Measurements from ENCODE around the gene MNX1. TPM values are rescaled to one million over a fixed set of nuclear protein-coding genes. Genes with fewer than 3 reads are reported as not detected.

MNX1 gene
- total and polyA plus RNA-seq, 2 donors (not counting 1 experiment from before 2014, with no cell fraction given) = not detected

DNA sequence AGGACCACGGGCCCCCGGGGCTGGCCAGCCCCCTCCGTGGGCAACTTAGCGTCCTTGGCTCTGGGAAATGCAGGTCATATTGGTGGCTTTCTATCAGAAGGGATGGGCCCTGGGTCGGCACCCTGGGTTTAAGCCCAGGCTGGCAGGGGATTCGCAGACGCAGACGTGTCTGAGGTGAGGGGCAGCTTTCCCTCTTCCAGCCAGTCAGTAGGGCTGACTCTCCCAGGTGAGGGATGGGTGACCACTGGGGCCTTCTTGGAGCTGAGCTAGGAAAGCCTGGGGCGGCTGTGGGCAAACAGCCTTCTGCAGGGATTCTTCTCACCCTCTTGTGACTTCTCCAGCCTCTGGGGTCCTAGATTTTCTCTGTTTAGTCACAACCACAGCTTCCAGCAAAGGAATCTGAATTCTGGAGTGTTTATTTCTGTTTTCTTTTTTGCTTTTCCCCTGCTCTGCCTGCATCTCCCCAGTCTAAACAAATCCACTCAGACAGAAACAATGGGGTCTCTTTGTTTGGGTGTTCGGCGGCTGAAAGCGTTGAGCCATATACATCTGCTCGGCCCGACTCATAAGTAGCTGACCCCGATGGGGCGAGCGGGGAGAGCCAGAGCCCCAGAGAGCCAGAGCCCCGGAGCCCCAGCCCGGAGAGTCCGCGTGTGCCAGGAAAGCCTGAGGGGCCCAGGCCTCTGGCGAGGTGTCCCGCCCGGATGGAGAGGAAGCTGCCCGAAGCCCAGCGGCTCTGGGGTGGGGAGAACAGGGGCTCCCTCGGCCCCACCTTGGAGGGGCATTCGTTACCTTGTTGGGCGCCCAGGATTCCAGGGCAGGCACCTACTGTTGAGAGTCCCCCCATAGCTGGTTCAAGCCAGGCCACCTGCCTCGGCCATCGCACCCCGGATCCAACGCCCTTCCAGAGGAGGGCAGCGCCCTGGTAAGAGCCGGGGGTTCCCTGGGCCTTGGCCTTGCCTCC is 2.0 kb downstream of the MNX1 start:
- Histone ChIP-seq H3K4me2 (ENCODE audit: extremely low read depth, insufficient read depth, low read length) (no peak overlapping the region), H3K36me3 (ENCODE audit: control insufficient read depth, insufficient read depth, low read length) (no peaks in the 10 kb centered on the region), H3K4me1 (ENCODE audit: control insufficient read depth, extremely low read depth, insufficient read depth, low read length) (no peaks in the 10 kb centered on the region), H4K20me1 (ENCODE audit: control insufficient read depth, extremely low read depth, insufficient read depth, low read length) (no peaks in the 10 kb centered on the region), H3K27me3 (ENCODE audit: control insufficient read depth, insufficient read depth, low read length) (peaks cover 74% of the 10 kb centered on the region), H3K4me3 (replicated peaks in 1 of 4; ENCODE audit: control extremely low read depth in 1 of 4, insufficient read depth in 1 of 4, low read depth in 3 of 4, low read length in 4 of 4) (no peak overlapping the region), H3K9me3 (ENCODE audit: control insufficient read depth, insufficient read depth, low read depth, low read length) (no peaks in the 10 kb centered on the region), H3K79me2 (ENCODE audit: control insufficient read depth, insufficient read depth, low read length) (no peaks in the 10 kb centered on the region), H2AFZ (ENCODE audit: low read length) (no peak overlapping the region), H3K9ac (ENCODE audit: insufficient read depth, low read length) (no peak overlapping the region), H3K27ac (ENCODE audit: insufficient read depth, low read length) (no peak overlapping the region)
- DNase-seq (ENCODE audit: low read depth in 2 of 2) = no peak
- TF ChIP-seq, protein P1, sequence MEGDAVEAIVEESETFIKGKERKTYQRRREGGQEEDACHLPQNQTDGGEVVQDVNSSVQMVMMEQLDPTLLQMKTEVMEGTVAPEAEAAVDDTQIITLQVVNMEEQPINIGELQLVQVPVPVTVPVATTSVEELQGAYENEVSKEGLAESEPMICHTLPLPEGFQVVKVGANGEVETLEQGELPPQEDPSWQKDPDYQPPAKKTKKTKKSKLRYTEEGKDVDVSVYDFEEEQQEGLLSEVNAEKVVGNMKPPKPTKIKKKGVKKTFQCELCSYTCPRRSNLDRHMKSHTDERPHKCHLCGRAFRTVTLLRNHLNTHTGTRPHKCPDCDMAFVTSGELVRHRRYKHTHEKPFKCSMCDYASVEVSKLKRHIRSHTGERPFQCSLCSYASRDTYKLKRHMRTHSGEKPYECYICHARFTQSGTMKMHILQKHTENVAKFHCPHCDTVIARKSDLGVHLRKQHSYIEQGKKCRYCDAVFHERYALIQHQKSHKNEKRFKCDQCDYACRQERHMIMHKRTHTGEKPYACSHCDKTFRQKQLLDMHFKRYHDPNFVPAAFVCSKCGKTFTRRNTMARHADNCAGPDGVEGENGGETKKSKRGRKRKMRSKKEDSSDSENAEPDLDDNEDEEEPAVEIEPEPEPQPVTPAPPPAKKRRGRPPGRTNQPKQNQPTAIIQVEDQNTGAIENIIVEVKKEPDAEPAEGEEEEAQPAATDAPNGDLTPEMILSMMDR (conservative IDR thresholded peaks at IDR 0.05 in 1 of 2, IDR thresholded peaks at IDR 0.05 in 1 of 2; ENCODE audit: low read depth in 1 of 2, low read length in 2 of 2) = no peak
- TF ChIP-seq EZH2 (IDR thresholded peaks at IDR 0.05; ENCODE audit: low read length, missing control alignments) = peak; percentile 20

DNA sequence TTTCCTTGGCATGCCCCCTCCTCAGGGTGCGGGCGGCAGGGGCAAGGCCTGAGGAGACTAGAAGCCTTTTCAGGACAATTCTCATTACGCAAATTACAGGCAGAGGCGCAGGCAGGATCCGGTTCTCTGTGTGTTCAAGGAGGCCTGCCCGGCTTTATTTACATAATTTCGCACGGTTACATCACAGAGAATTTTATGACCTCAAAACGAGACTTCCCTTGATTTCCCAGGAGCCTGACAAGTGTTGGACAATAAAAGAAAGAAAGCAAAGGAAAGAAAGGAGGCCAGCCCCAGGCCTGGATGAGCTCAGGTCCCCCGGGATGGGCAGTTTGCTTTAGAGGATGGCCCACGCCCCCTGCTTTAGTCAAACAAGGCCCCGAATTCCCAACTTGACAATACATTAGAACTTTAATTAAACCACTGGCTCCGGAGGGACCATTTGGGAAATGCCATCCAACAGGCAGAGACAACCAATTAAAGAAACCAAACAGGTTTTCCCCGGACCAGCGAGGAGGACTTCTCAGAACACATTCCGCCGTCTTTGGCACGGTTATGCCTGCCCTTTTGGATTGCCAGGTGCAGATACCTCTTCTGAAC is 2.9 kb downstream of the MNX1 start:
- Histone ChIP-seq H3K4me1 (ENCODE audit: control insufficient read depth, extremely low read depth, insufficient read depth, low read length) (no peaks in the 10 kb centered on the region), H3K27ac (ENCODE audit: insufficient read depth, low read length) (no peak overlapping the region)
- DNase-seq (ENCODE audit: low read depth in 2 of 2) = no peak

More for the DNA sequence above, 2.9 kb downstream of the MNX1 start:
- no peaks in the 10 kb centered on the region for H3K9me3 ChIP-seq (ENCODE audit: control insufficient read depth, insufficient read depth, low read depth, low read length)
- H4K20me1 ChIP-seq (ENCODE audit: control insufficient read depth, extremely low read depth, insufficient read depth, low read length) = no peaks in the 10 kb centered on the region
- TF ChIP-seq EZH2 (IDR thresholded peaks at IDR 0.05; ENCODE audit: low read length, missing control alignments) = no peak
- TF ChIP-seq, protein P1 (conservative IDR thresholded peaks at IDR 0.05 in 1 of 2, IDR thresholded peaks at IDR 0.05 in 1 of 2; ENCODE audit: low read depth in 1 of 2, low read length in 2 of 2) = no peak
- no peak overlapping the region for H3K9ac ChIP-seq (ENCODE audit: insufficient read depth, low read length)
- no peak overlapping the region for H3K4me3 ChIP-seq (replicated peaks in 1 of 4; ENCODE audit: control extremely low read depth in 1 of 4, insufficient read depth in 1 of 4, low read depth in 3 of 4, low read length in 4 of 4)
- no peaks in the 10 kb centered on the region for H3K79me2 ChIP-seq (ENCODE audit: control insufficient read depth, insufficient read depth, low read length)
- no peaks in the 10 kb centered on the region for H3K36me3 ChIP-seq (ENCODE audit: control insufficient read depth, insufficient read depth, low read length)
- H3K4me2 ChIP-seq (ENCODE audit: extremely low read depth, insufficient read depth, low read length) = no peak overlapping the region
- peaks cover 77% of the 10 kb centered on the region for H3K27me3 ChIP-seq (ENCODE audit: control insufficient read depth, insufficient read depth, low read length)
- no peak overlapping the region for H2AFZ ChIP-seq (ENCODE audit: low read length)

All from fibroblast of lung (primary cell).